Sigmoid colon (tissue), 7 donors: ENCODE results near the gene SIRPG. TPM values are rescaled to one million over a fixed set of nuclear protein-coding genes. Genes with fewer than 3 reads are reported as not detected.

Experiments used
- DNase-seq: peaks from one replicate; pipeline ENCODE4 v3.0.0-alpha.2; 2019
- H3K27ac ChIP-seq, 4 donors: fragments of 200-600 bp; sonication (generic); one replicate each; pipeline ENCODE4 v1.5.1; 2016 to 2019; ENCODE audit warnings: mild to moderate bottlenecking in 1 of 4
- H3K27me3 ChIP-seq, 3 donors: fragments of 200-600 bp; sonication (generic); one replicate each; pipeline ENCODE4 v1.5.1; 2019; ENCODE audit warnings: mild to moderate bottlenecking in 1 of 3
- H3K36me3 ChIP-seq, 4 donors: fragments of 200-600 bp; sonication (generic); one replicate each; pipeline ENCODE4 v1.5.1; 2016 to 2019
- H3K4me1 ChIP-seq, 4 donors: fragments of 200-600 bp; sonication (generic); one replicate each; pipeline ENCODE4 v1.5.1; 2017 to 2019
- H3K4me3 ChIP-seq, 4 donors: fragments of 200-600 bp; sonication (generic); one replicate each; pipeline ENCODE4 v1.5.1; 2017 to 2019; ENCODE audit warnings: mild to moderate bottlenecking in 2 of 4, moderate library complexity in 1 of 4
- H3K9me3 ChIP-seq, 4 donors: fragments of 200-600 bp in 3 of 4; sonication (generic) in 3 of 4; one replicate each; pipeline versions ENCODE4 v1.5.1 to v1.6.1; 2013 to 2019
- EP300 ChIP-seq, 4 donors: sonication (generic); formaldehyde crosslinking; IDR thresholded peaks; one replicate each; pipeline ENCODE4 v1.6.1; 2017; ENCODE audit warnings: antibody characterized with exemption in 4 of 4
- POLR2A ChIP-seq, 2 donors: fragments of 450-650 bp; IDR thresholded peaks; one replicate each; pipeline ENCODE4 v1.6.1; 2016; ENCODE audit warnings: antibody characterized with exemption in 2 of 2, mild to moderate bottlenecking in 2 of 2, moderate library complexity in 2 of 2
- POLR2AphosphoS5 ChIP-seq, 4 donors: sonication (generic); formaldehyde crosslinking; IDR thresholded peaks; one replicate each; pipeline ENCODE4 v1.6.1; 2017; ENCODE audit warnings: antibody characterized with exemption in 4 of 4
- WGBS, 2 donors: extraction: QIAGEN DNeasy Blood & Tissue Kit; methylation state at CpG; one replicate each; pipeline ENCODE4 v1.1.7; 2013; 5-methylcytosine and 5-hydroxymethylcytosine counted together
- intact Hi-C: fragments of 100-400 bp; cut with DNase I; formaldehyde crosslinking; loops from one replicate; pipeline ENCODE4 v1.15.1; 2023
- polyA plus RNA-seq, 3 donors: library from polyadenylated mRNA; stranded (reverse); fragments of 200-250 nt; gene quantifications; one replicate each; pipeline ENCODE4 v1.2.3, GENCODE V29; 2013
- total RNA-seq, 4 donors: library from RNA; depleted of rRNA; stranded (reverse); fragments of >200 nt; gene quantifications; one replicate each; pipeline ENCODE4 v1.1.0, GENCODE V29; 2016
- TF ChIP-seq, protein P1 (sequence below), 4 experiments: fragments of 450-650 bp in 3 of 4; fragments of 200-600 bp in 1 of 4; IDR thresholded peaks; one replicate each; pipeline ENCODE4 v1.5.1; 2016 to 2019; ENCODE audit warnings: antibody characterized with exemption in 4 of 4, mild to moderate bottlenecking in 3 of 4, moderate library complexity in 2 of 4
- donor health status: healthy with polysubstance abuse.
- donor health status: Bipolar disorder and iron deficiency.
- donor health status: healthy.

SIRPG gene
- total and polyA plus RNA-seq, 7 donors, result 0.27 to 11.0 (median 0.60) TPM; not detected in 4

DNA sequence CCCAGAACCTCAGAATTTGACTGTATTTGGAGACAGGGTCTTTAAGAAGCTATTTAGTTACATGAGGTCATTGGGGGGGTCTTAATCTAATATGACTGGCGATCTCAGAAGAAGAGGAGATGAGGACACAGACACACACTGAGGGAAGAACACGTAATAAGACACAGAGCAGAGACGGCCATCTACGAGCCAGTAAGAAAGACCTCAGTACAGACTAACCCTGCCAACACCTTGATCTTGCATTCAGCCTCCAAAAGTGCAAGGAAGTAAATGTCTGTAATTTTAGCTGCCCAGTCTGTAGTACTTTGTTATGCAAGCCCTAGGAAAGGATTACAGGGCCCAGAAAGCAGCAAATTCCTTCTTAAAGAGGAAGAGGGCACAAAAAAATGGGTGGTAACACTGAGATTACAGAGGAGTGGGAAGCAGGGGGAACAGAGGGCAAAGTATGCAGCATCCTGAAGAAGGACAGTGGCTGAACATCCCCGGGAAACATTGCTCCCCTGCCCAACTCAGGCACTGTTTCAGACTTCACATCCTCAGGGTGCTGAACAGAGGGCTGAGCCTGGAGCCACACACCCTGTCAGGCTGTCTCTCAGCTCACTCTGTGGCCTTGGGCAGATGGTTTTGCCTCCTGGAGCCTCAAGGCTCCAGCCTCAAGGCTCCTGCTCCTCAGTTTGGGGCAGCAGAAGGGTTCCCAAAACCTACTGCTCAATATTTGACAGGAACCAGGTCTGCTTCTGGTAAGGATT is 27.9 kb upstream of the SIRPG start:
- 77 to 88% methylated on average over 5 of the region's 5 CpGs for WGBS, 2 donors
- intact Hi-C loops, result no loop called here
- Histone ChIP-seq H3K4me1 (no peaks in the 10 kb centered on the region), H3K36me3 (no peaks in the 10 kb centered on the region), H3K4me3 (no peak overlapping the region), H3K27ac (no peak overlapping the region), H3K27me3 (no peaks in the 10 kb centered on the region), H3K9me3 (no peaks in the 10 kb centered on the region)
- TF ChIP-seq, protein P1, sequence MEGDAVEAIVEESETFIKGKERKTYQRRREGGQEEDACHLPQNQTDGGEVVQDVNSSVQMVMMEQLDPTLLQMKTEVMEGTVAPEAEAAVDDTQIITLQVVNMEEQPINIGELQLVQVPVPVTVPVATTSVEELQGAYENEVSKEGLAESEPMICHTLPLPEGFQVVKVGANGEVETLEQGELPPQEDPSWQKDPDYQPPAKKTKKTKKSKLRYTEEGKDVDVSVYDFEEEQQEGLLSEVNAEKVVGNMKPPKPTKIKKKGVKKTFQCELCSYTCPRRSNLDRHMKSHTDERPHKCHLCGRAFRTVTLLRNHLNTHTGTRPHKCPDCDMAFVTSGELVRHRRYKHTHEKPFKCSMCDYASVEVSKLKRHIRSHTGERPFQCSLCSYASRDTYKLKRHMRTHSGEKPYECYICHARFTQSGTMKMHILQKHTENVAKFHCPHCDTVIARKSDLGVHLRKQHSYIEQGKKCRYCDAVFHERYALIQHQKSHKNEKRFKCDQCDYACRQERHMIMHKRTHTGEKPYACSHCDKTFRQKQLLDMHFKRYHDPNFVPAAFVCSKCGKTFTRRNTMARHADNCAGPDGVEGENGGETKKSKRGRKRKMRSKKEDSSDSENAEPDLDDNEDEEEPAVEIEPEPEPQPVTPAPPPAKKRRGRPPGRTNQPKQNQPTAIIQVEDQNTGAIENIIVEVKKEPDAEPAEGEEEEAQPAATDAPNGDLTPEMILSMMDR (IDR thresholded peaks at IDR 0.05), result no peak
- TF ChIP-seq POLR2A (IDR thresholded peaks at IDR 0.05) (no peak), EP300 (IDR thresholded peaks at IDR 0.05) (no peak), POLR2AphosphoS5 (IDR thresholded peaks at IDR 0.05) (no peak)
- no peak for DNase-seq

DNA sequence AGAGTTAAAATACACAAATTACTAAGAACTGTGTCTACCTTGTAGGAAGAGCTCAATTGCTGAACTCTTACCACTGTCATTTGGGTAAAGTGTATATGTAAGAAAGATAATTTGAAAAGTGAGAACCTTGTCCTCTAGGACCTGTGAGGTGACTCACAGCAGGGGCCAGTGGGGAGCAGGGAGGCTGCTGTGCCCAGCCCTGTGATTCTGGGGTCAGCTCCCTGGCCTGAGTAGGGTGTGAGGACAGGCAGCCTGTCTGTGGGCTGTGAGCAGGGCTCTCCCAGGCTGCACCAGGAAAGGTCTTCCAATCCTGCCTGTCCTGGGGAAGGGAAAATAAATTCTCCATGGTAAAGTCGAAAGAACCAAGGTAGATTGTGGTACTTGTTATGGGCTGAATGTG is 27.3 kb upstream of the SIRPG start:
- Histone ChIP-seq H3K27ac (no peak overlapping the region), H3K4me1 (no peaks in the 10 kb centered on the region), H3K4me3 (no peak overlapping the region), H3K27me3 (no peaks in the 10 kb centered on the region), H3K9me3 (no peaks in the 10 kb centered on the region), H3K36me3 (no peaks in the 10 kb centered on the region)
- WGBS, 2 donors, result 81 to 86% methylated on average over 1 of the region's 1 CpG
- no peak for TF ChIP-seq POLR2A (IDR thresholded peaks at IDR 0.05)
- intact Hi-C loops, result no loop called here
- no peak for DNase-seq

DNA sequence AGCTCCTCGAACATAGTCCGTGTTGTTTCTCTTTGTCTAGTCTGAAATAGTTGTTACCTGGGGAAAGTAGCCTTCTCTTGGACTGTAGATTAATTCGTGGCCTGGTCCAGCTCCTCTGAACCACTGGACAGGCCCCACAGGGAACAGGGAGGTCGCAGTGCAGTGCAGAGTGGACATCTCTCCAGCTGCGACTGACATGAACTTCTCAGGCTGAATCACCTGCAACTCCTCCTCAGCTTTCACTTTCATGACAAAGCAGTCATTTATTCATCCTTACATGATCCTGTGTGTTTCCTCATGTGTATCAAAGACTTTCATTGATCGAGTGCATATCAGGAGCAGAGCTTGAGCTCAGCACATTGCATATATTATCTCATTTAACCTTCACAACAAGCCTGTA is 19.1 kb upstream of the SIRPG start:
- Histone ChIP-seq H3K4me3 (no peak overlapping the region), H3K27ac (no peak overlapping the region), H3K9me3 (no peaks in the 10 kb centered on the region), H3K4me1 (no peaks in the 10 kb centered on the region), H3K27me3 (no peaks in the 10 kb centered on the region), H3K36me3 (no peaks in the 10 kb centered on the region)
- WGBS, 2 donors, result 72 to 73% methylated on average over 6 of the region's 6 CpGs
- intact Hi-C loops, result no loop called here
- DNase-seq, result no peak
- TF ChIP-seq POLR2A (IDR thresholded peaks at IDR 0.05) (no peak), POLR2AphosphoS5 (IDR thresholded peaks at IDR 0.05) (no peak), EP300 (IDR thresholded peaks at IDR 0.05) (no peak)
- TF ChIP-seq, protein P1 (IDR thresholded peaks at IDR 0.05), result no peak

DNA sequence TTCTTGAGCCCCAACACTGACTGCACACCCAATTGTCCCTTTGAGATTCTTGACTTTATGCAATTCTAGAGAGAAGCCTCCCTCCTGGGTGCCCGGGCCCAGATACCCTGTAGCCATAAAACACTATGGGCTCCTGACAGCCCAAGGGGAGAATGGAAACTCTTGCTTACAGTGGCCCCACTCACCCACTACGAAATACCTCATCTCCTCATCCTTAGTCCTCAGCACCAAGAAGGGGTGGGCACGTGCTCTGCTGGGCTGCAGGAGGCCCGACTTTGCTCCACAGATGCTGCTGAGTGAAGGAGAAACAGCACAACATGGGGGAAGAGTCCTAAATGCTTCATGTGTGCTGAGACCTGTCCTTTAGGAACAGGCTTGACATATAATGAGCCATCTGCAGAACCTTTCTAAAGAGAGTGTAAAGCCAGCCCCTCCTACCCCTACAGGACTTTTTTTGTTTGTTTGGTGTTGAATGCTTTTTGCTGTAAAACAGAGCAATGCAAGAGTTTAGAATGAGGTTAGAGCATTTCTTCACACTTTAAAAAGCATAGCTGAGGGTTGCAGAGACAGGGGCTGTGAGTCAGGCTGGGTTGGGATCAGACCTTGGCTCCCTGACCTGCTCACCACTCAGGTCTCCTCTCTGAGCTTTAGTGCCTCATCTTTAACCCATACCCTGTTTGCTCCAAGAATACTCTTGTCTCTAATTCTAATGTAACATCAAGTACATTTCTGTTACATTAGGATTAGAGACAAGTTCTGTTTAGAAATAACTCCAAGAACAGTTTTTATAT is 17.6 kb upstream of the SIRPG start:
- TF ChIP-seq POLR2A (IDR thresholded peaks at IDR 0.05), result no peak

DNA sequence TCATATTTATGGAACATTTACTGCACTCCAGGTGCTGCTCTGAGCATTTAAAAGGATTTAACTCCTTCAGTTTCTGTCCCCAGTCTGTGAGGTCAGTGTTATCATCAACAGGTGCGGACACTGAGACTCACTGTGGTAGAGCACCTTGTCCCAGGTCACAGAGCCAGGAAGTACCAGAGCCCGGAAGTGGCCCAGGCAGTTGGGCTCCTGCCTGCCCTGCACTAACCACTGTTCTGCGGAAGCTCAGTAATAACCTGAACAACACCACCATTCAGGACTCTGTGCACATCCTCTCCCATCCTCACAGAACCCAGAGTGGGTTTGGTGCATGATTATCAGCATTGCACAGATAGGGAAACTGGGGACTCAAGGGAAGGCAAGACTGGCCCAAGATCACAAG is 16.8 kb upstream of the SIRPG start:
- Histone ChIP-seq H3K4me3 (no peak overlapping the region), H3K36me3 (no peaks in the 10 kb centered on the region), H3K27me3 (no peaks in the 10 kb centered on the region), H3K4me1 (no peaks in the 10 kb centered on the region), H3K27ac (no peak overlapping the region), H3K9me3 (no peaks in the 10 kb centered on the region)
- 77 to 88% methylated on average over 3 of the region's 3 CpGs for WGBS, 2 donors
- intact Hi-C loops, result no loop called here
- DNase-seq, result no peak
- TF ChIP-seq POLR2A (IDR thresholded peaks at IDR 0.05), result no peak
- no peak for TF ChIP-seq POLR2AphosphoS5 (IDR thresholded peaks at IDR 0.05)
- no peak for TF ChIP-seq EP300 (IDR thresholded peaks at IDR 0.05)
- TF ChIP-seq, protein P1 (IDR thresholded peaks at IDR 0.05), result no peak

More for the DNA sequence above, 17.6 kb upstream of the SIRPG start:
- no peaks in the 10 kb centered on the region for H3K4me1 ChIP-seq
- no peaks in the 10 kb centered on the region for H3K36me3 ChIP-seq
- intact Hi-C loops, result no loop called here
- H3K27ac ChIP-seq, result no peak overlapping the region
- WGBS, 2 donors, result 77 to 82% methylated on average over 4 of the region's 4 CpGs
- H3K9me3 ChIP-seq, result no peaks in the 10 kb centered on the region
- no peak for DNase-seq
- H3K4me3 ChIP-seq, result no peak overlapping the region
- no peaks in the 10 kb centered on the region for H3K27me3 ChIP-seq
